Ovary (tissue), 3 donors: ENCODE data around the gene MZT2B.
"Not testable (repeated sequence)": the region's sequence is repeated elsewhere in the genome, so short reads cannot be mapped to it uniquely, and the experiment has no call there.

Source experiments
- EP300 ChIP-seq: sonication (generic); formaldehyde crosslinking; IDR thresholded peaks from one replicate; pipeline ENCODE4 v1.6.1; 2017; ENCODE audit warnings: antibody characterized with exemption
- POLR2A ChIP-seq: fragments of 450-650 bp; IDR thresholded peaks from one replicate; pipeline ENCODE4 v1.6.1; 2017; ENCODE audit warnings: antibody characterized with exemption, mild to moderate bottlenecking, moderate library complexity
- TF ChIP-seq, protein P1 (sequence below), 3 donors: fragments of 450-650 bp in 2 of 3; fragments of 200-600 bp in 1 of 3; IDR thresholded peaks; one replicate each; pipeline versions ENCODE4 v1.5.1 to v1.8.0; 2016 to 2022; ENCODE audit warnings: antibody characterized with exemption in 3 of 3, mild to moderate bottlenecking in 1 of 3
- donor health status: DM: no; HTN: no; CAD: no.

DNA sequence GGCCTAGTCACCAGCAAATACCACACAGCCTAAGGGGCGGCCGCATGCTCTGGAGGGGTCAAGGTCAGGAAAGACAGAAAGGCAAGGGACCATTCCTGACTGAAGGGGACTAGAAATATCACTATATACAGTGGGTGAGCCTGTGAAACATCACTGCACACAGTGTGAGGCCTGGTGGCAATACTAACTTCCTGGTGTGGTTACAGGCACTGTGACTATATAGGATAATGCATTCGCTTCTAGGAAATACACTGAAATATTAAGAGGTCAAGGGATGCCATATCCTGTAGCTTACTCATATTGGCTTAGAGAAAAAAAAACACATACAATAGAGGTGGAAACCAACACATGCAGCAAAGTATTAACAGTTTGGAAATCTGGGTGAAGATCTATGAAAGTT is 12.9 kb upstream of the MZT2B start:
- TF ChIP-seq, protein P1, sequence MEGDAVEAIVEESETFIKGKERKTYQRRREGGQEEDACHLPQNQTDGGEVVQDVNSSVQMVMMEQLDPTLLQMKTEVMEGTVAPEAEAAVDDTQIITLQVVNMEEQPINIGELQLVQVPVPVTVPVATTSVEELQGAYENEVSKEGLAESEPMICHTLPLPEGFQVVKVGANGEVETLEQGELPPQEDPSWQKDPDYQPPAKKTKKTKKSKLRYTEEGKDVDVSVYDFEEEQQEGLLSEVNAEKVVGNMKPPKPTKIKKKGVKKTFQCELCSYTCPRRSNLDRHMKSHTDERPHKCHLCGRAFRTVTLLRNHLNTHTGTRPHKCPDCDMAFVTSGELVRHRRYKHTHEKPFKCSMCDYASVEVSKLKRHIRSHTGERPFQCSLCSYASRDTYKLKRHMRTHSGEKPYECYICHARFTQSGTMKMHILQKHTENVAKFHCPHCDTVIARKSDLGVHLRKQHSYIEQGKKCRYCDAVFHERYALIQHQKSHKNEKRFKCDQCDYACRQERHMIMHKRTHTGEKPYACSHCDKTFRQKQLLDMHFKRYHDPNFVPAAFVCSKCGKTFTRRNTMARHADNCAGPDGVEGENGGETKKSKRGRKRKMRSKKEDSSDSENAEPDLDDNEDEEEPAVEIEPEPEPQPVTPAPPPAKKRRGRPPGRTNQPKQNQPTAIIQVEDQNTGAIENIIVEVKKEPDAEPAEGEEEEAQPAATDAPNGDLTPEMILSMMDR (IDR thresholded peaks at IDR 0.05): not testable (repeated sequence)
- TF ChIP-seq POLR2A, EP300: not testable (repeated sequence)
